Measurements from ENCODE around the gene APBA1. TPM values are rescaled to one million over a fixed set of nuclear protein-coding genes. Genes with fewer than 3 reads are reported as not detected.
"Not testable (repeated sequence)": the region's sequence is repeated elsewhere in the genome, so short reads cannot be mapped to it uniquely, and the experiment has no call there.

Gene APBA1
- total RNA-seq, 8 experiments from 2014 or later, result 0.73 to 30.5 (median 15.7) TPM

GRCh38 chr9:69411931-69412740 is 260.0 kb downstream of the APBA1 start:
- peak in 1 of 8 experiments; percentile 38 for ATAC-seq (replicated peaks in 6 of 8)
- no peak overlapping the region for H3K4me3 ChIP-seq
- no peak overlapping the region for H3K27ac ChIP-seq
- in situ Hi-C loops (cut with MboI; ENCODE audit: low pct_unique_long_range_greater_than_20kb in 2 of 9, low sequenced_read_pairs in 9 of 9, unreplicated experiment in 9 of 9), result loop anchor here in 3 of 9 experiments (25.0 kb wide), 2 partner anchors 125 to 500 kb away; no protein-coding TSS in a partner anchor
- WGBS, 10 experiments, result 30 to 100% (median 91%) methylated on average over 1 to 11 of the region's 52 CpGs; no CpG with 5 or more reads in 3 of the 10 experiments
- H3K4me1 ChIP-seq (replicated peaks in 1 of 2), result no peaks in the 10 kb centered on the region

DNA sequence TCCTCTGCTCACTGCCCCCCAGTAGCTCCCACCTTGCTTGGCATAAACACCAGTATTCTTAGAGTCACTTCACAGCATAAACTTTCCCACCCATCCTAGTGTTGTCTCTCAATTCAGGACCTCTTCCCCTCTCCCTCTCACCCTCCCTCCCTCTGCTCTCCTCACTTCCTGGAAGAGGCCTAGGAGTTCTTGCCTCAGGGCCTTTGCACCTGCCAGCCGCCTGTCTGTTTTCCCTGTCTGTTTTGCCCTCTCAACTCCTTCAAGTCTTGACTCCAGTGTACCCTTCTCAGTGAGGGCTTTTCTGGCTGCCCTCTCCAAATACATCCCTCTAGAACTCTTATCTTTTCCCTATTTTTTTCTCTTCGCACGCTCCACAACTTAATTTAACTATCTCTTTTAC is 260.9 kb downstream of the APBA1 start:
- Histone ChIP-seq H3K4me1 (replicated peaks in 1 of 2) (no peaks in the 10 kb centered on the region), H3K4me3 (no peak overlapping the region), H3K27ac (no peak overlapping the region)
- in situ Hi-C loops (cut with MboI; ENCODE audit: low pct_unique_long_range_greater_than_20kb in 2 of 9, low sequenced_read_pairs in 9 of 9, unreplicated experiment in 9 of 9), result loop anchor here in 3 of 9 experiments (25.0 kb wide), 2 partner anchors 126 to 501 kb away; no protein-coding TSS in a partner anchor
- WGBS, 10 experiments, result 80 to 100% (median 97%) methylated on average over 1 to 3 of the region's 3 CpGs
- no peak for ATAC-seq (replicated peaks in 6 of 8)

GRCh38 chr9:69409936-69410335 is 262.2 kb downstream of the APBA1 start:
- not testable (repeated sequence) for H3K4me3 ChIP-seq; H3K4me1 ChIP-seq (replicated peaks in 1 of 2); ATAC-seq (replicated peaks in 6 of 8); H3K27ac ChIP-seq
- in situ Hi-C loops (cut with MboI; ENCODE audit: low pct_unique_long_range_greater_than_20kb in 2 of 9, low sequenced_read_pairs in 9 of 9, unreplicated experiment in 9 of 9), result loop anchor here in 3 of 9 experiments (25.0 kb wide), 2 partner anchors 127 to 502 kb away; no protein-coding TSS in a partner anchor
- WGBS, 10 experiments, result 31 to 90% (median 81%) methylated on average over 3 to 5 of the region's 6 CpGs

DNA sequence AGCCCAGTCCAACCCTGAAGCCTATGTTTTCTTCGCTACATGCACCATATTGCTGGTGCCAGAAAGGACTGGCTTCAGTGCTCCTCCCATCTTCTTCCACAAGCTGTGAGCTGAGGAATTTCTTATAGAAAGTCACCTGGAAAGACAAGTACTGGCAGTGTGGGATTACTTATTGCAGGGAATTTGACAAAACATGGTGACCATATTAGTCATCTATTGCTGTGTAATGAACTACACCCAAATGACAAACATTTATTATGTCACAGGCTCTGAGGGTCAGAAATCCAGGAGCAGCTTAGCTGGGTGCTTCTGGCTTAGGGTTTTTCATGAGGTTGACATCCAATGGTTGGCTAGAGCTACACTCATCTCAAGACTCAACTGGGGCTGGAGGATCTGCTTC is 271.7 kb downstream of the APBA1 start:
- no peak overlapping the region for H3K27ac ChIP-seq
- H3K4me3 ChIP-seq, result no peak overlapping the region

DNA sequence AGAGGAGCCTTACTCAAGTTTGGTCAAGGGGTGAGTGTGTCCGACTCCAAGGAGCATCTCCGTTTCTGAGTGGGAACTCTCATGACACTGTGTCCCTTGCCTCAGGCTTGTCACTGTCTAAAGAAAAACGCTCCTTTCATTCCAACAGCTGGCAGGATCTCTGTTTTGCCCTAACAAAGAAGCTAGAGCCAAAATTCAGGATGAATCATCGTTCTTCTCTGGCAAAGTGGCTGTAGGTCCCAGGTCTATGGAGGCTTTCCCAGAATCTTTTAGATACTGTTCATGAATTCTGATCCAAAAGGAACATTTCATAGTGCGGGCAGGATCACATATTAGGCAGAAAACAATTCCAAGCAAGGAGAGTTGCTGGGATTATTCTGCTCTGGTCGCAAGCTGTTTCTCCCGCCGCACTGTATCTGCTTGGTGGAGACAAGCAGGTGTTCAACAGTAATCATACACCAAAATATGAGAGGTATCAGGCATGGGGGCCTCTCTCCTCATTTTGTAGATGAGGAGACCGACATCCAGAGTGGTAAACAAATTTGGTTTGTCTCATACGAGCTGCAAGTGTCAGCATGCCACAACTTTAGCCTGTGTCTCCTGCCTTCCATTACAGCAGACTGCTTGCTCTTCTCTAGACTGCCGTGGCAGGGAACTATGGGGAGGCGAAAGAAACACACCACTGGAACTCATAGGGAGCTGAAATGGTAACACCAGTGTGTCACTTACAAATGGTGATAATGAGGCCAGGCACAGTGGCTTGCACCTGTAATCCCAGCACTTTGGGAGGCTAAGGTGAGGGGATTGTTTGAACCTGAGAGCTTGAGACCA is 274.6 kb downstream of the APBA1 start:
- H3K4me3 ChIP-seq, result no peak overlapping the region
- WGBS, 10 experiments, result 0 to 90% (median 48%) methylated on average over 2 to 11 of the region's 12 CpGs; no CpG with 5 or more reads in 1 of the 10 experiments

More for the DNA sequence above, 271.7 kb downstream of the APBA1 start:
- in situ Hi-C loops (cut with MboI; ENCODE audit: low pct_unique_long_range_greater_than_20kb in 2 of 9, low sequenced_read_pairs in 9 of 9, unreplicated experiment in 9 of 9), result loop anchor here in 3 of 9 experiments (25.0 kb wide), 2 partner anchors 137 to 512 kb away; no protein-coding TSS in a partner anchor
- ATAC-seq (replicated peaks in 6 of 8), result peak in 1 of 8 experiments; percentile 31
- WGBS, 10 experiments, result 20 to 100% (median 73%) methylated on average over 1 of the region's 1 CpG; no CpG with 5 or more reads in 2 of the 10 experiments
- H3K4me1 ChIP-seq (replicated peaks in 1 of 2), result no peaks in the 10 kb centered on the region

GRCh38 chr9:69396759-69397158 is 275.4 kb downstream of the APBA1 start:
- Histone ChIP-seq H3K4me3 (no peak overlapping the region), H3K27ac (no peak overlapping the region), H3K4me1 (replicated peaks in 1 of 2) (no peaks in the 10 kb centered on the region)
- no peak for ATAC-seq (replicated peaks in 6 of 8)
- in situ Hi-C loops (cut with MboI; ENCODE audit: low pct_unique_long_range_greater_than_20kb in 2 of 9, low sequenced_read_pairs in 9 of 9, unreplicated experiment in 9 of 9), result no loop called here
- WGBS, 10 experiments, result 17 to 100% (median 84%) methylated on average over 1 to 2 of the region's 2 CpGs; no CpG with 5 or more reads in 2 of the 10 experiments

More for the DNA sequence above, 274.6 kb downstream of the APBA1 start:
- Histone ChIP-seq H3K4me1 (replicated peaks in 1 of 2) (no peaks in the 10 kb centered on the region), H3K27ac (no peak overlapping the region)
- ATAC-seq (replicated peaks in 6 of 8), result peak in 1 of 8 experiments; percentile 30
- in situ Hi-C loops (cut with MboI; ENCODE audit: low pct_unique_long_range_greater_than_20kb in 2 of 9, low sequenced_read_pairs in 9 of 9, unreplicated experiment in 9 of 9), result no loop called here

DNA sequence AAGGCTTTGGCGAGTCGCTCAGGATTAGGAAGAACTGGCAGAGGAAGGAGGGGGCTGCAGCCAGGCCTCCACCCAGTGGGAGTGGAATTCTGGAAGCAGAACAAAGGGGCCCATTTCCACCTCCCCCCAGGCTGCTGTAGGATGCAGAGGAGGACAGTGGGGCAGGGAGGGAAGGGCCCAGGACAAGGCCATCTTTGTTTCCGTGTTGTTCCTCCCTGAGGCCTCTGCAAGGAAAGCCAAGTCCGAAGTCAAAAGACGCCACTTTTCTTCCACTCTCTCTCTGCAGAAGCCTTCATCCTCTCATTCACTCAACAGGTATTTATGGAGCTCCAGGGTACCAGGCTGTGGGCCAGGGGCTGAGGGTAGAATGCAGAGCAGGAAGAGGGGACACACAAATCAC is 276.5 kb downstream of the APBA1 start:
- Histone ChIP-seq H3K27ac (no peak overlapping the region), H3K4me3 (no peak overlapping the region), H3K4me1 (replicated peaks in 1 of 2) (no peaks in the 10 kb centered on the region)
- 80 to 100% (median 100%) methylated on average over 1 to 2 of the region's 5 CpGs; no CpG with 5 or more reads in 4 of the 10 experiments for WGBS, 10 experiments
- ATAC-seq (replicated peaks in 6 of 8), result no peak
- in situ Hi-C loops (cut with MboI; ENCODE audit: low pct_unique_long_range_greater_than_20kb in 2 of 9, low sequenced_read_pairs in 9 of 9, unreplicated experiment in 9 of 9), result no loop called here

DNA sequence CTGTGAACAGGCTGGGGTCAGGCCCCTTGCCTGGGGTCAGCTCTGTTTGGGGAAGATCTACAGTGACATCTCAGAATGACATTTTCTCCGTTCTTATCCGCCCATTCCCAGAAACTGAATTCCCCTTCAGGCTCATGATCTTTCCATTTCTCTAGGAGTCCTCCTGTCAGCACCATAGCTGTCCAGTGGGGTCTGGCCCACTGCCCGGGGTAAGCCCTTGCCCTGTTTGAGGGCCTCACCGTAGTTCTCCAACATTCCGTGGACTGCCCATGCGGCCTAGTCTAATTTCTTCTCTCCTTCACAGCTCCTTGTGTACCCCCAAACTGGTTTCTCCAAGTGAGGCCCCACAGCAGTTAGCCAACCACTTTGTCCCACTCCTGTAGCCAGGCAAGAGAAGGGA is 278.7 kb downstream of the APBA1 start:
- H3K27ac ChIP-seq, result no peak overlapping the region
- in situ Hi-C loops (cut with MboI; ENCODE audit: low pct_unique_long_range_greater_than_20kb in 2 of 9, low sequenced_read_pairs in 9 of 9, unreplicated experiment in 9 of 9), result no loop called here
- H3K4me3 ChIP-seq, result no peak overlapping the region
- ATAC-seq (replicated peaks in 6 of 8), result no peak
- WGBS, 10 experiments, result 58 to 100% (median 93%) methylated on average over 1 to 6 of the region's 6 CpGs; no CpG with 5 or more reads in 3 of the 10 experiments
- no peaks in the 10 kb centered on the region for H3K4me1 ChIP-seq (replicated peaks in 1 of 2)

- H3K4me3 ChIP-seq, result no peak overlapping the region
- no peak for ATAC-seq (replicated peaks in 6 of 8)
- in situ Hi-C loops (cut with MboI; ENCODE audit: low pct_unique_long_range_greater_than_20kb in 2 of 9, low sequenced_read_pairs in 9 of 9, unreplicated experiment in 9 of 9), result no loop called here
- WGBS, 10 experiments, result 61 to 87% (median 80%) methylated on average over 2 to 4 of the region's 5 CpGs; no CpG with 5 or more reads in 6 of the 10 experiments
- H3K27ac ChIP-seq, result no peak overlapping the region
- H3K4me1 ChIP-seq (replicated peaks in 1 of 2), result no peaks in the 10 kb centered on the region
These were observed 279.3 kb downstream of the APBA1 start for GRCh38 chr9:69392826-69393225.

- H3K4me3 ChIP-seq, result no peak overlapping the region
- 0 to 92% (median 51%) methylated on average over 1 to 4 of the region's 7 CpGs; no CpG with 5 or more reads in 2 of the 10 experiments for WGBS, 10 experiments
- no peak overlapping the region for H3K27ac ChIP-seq
- H3K4me1 ChIP-seq (replicated peaks in 1 of 2), result no peaks in the 10 kb centered on the region
- ATAC-seq (replicated peaks in 6 of 8), result no peak
- in situ Hi-C loops (cut with MboI; ENCODE audit: low pct_unique_long_range_greater_than_20kb in 2 of 9, low sequenced_read_pairs in 9 of 9, unreplicated experiment in 9 of 9), result no loop called here
These were observed 280.2 kb downstream of the APBA1 start for GRCh38 chr9:69391946-69392345.

DNA sequence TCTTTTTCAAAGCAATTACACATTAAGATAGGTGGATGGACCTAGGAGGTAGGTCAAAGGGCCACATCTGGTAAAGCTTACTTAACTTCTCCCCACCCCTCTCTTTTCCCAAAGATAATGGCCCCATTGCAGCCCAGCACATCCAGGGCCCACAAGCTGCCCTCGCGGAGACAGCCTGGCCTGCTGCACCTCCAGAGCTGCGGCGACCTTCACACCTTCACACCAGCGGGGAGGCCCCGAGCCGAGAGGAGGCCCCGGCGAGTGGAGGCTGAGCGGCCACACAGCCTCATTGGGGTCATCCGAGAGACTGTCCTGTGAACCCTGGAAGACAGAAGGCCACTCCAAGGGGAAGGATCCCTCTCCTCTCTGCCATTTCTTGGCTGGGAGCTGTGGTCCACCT is 280.7 kb downstream of the APBA1 start:
- H3K4me3 ChIP-seq, result no peak overlapping the region
- H3K4me1 ChIP-seq (replicated peaks in 1 of 2), result no peaks in the 10 kb centered on the region
- WGBS, 10 experiments, result 90% methylated on average over 4 to 7 of the region's 11 CpGs; no CpG with 5 or more reads in 8 of the 10 experiments
- in situ Hi-C loops (cut with MboI; ENCODE audit: low pct_unique_long_range_greater_than_20kb in 2 of 9, low sequenced_read_pairs in 9 of 9, unreplicated experiment in 9 of 9), result no loop called here
- no peak overlapping the region for H3K27ac ChIP-seq
- no peak for ATAC-seq (replicated peaks in 6 of 8)

DNA sequence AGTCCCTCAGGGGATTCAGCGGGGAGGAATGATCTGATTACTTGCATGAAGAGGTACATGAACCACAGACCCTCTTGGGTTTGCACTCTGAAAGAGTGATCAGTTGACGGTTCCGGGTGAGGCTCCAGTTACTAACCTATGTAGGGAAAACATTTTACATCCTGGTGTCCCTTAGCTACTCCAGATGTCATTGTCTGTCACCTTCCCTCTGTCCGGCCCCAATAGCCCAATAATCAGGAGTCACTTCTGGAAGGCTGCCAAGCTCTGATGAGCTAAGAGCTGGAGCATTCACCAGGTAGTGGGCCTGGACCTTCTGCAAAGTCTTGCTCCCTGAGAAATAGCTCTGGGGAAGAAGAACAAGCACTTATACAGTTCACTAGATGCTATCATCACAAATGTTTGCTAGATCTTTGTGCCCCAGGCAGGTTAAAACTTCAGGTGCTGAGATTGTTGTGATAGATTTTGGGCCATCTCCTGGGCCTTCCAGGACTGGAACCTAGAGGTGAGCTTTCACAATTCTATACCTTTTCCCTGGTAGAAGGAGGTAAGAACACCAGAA is 282.7 kb downstream of the APBA1 start:
- H3K4me3 ChIP-seq, result no peak overlapping the region
- 60 to 100% (median 82%) methylated on average over 1 to 4 of the region's 4 CpGs; no CpG with 5 or more reads in 4 of the 10 experiments for WGBS, 10 experiments
- no peak overlapping the region for H3K27ac ChIP-seq
- in situ Hi-C loops (cut with MboI; ENCODE audit: low pct_unique_long_range_greater_than_20kb in 2 of 9, low sequenced_read_pairs in 9 of 9, unreplicated experiment in 9 of 9), result no loop called here
- no peak for ATAC-seq (replicated peaks in 6 of 8)
- no peaks in the 10 kb centered on the region for H3K4me1 ChIP-seq (replicated peaks in 1 of 2)

Measured in motor neuron (in vitro differentiated cells).